ENCODE measurements around the gene ALG12. TPM values are rescaled to one million over a fixed set of nuclear protein-coding genes. Genes with fewer than 3 reads are reported as not detected.

The ALG12 gene
- total and polyA plus RNA-seq, 2 of the 13 experiments (the other 11 are each of a cell fraction or from before 2014, with no cell fraction given): 7.8 to 15.8 TPM

- no peak for TF ChIP-seq HNF1A (IDR thresholded peaks at IDR 0.05; ENCODE audit: low read depth)
- peak; percentile 45; the same call in 1 of the 2 replicates for TF ChIP-seq HNF1A (CRISPR knock-in tag; IDR thresholded peaks at IDR 0.05; ENCODE audit: borderline replicate concordance)
- 0 out of 2 replicates have a peak, but pooled peaks have one; percentile 25 for TF ChIP-seq ZNF24 (IDR thresholded peaks at IDR 0.05)
- no peak for TF ChIP-seq ZNF570 (CRISPR knock-in tag; IDR thresholded peaks at IDR 0.05; ENCODE audit: borderline replicate concordance)
- TF ChIP-seq ZNF577 (CRISPR knock-in tag; IDR thresholded peaks at IDR 0.05; ENCODE audit: borderline replicate concordance, low read depth): no peak
- TF ChIP-seq ZC3H4 (CRISPR knock-in tag; IDR thresholded peaks at IDR 0.05; ENCODE audit: borderline replicate concordance): no peak
- TF ChIP-seq ZFP1 (CRISPR knock-in tag; IDR thresholded peaks at IDR 0.05): no peak
- TF ChIP-seq ZNF318 (CRISPR knock-in tag; IDR thresholded peaks at IDR 0.05): no peak
- TF ChIP-seq ZNF530 (CRISPR knock-in tag; IDR thresholded peaks at IDR 0.05; ENCODE audit: low read depth): no peak
- TF ChIP-seq ISL2 (CRISPR knock-in tag; IDR thresholded peaks at IDR 0.05): no peak
- no peak for TF ChIP-seq ZNF282 (IDR thresholded peaks at IDR 0.05; ENCODE audit: partially characterized antibody)
- TF ChIP-seq ESRRA (CRISPR knock-in tag; IDR thresholded peaks at IDR 0.05; ENCODE audit: low read depth): peak; percentile 47; the same call in 1 of the 2 replicates
- TF ChIP-seq ZSCAN20 (CRISPR knock-in tag; IDR thresholded peaks at IDR 0.05; ENCODE audit: borderline replicate concordance): no peak
- no peak for TF ChIP-seq ZNF784 (CRISPR knock-in tag; IDR thresholded peaks at IDR 0.05; ENCODE audit: borderline replicate concordance)
These were observed at the start of gene ALG12, which contains the start of gene CRELD2 (continued) for GRCh38 chr22:49917974-49918910.
